A673 (cell line): ENCODE results near the gene SLIT1. TPM values are rescaled to one million over a fixed set of nuclear protein-coding genes. Genes with fewer than 3 reads are reported as not detected.

ENCODE experiments used
- BruUV-seq: library from RNA; stranded (reverse); fragments of 400-500 nt; replicated peaks from 2 replicates; lab custom pipeline; 2021; lab: Mats Ljungman, UMichigan
- CTCF ChIA-PET: fragments of 300-600 bp; sonication (Branson Sonifier 250); formaldehyde crosslinking; loops from one replicate; lab custom pipeline; 2022; ENCODE audit warnings: antibody characterized with exemption; lab: Charles Lee
- POLR2A ChIA-PET: fragments of 300-600 bp; sonication (Branson Sonifier 250); formaldehyde crosslinking; loops from one replicate; lab custom pipeline; 2022; ENCODE audit warnings: antibody characterized with exemption; ENCODE audit not compliant: low non-redundant PET; lab: Charles Lee
- DNase-seq: peaks from one replicate; pipeline ENCODE4 v3.0.0-alpha.2; 2015; ENCODE audit warnings: low spot score
- H3K27ac ChIP-seq: fragments of 200-600 bp; sonication (generic); 2 replicates; pipeline ENCODE4 v1.5.1; 2016; ENCODE audit warnings: mixed run types, low read depth, mild to moderate bottlenecking, mixed read lengths, antibody characterized with exemption, low read length; ENCODE audit not compliant: poor library complexity, severe bottlenecking
- H3K27me3 ChIP-seq: fragments of 200-600 bp; sonication (generic); replicated peaks from 2 replicates; pipeline ENCODE4 v1.6.1; 2017; ENCODE audit warnings: mixed run types, low read depth, mild to moderate bottlenecking, mixed read lengths, antibody characterized with exemption, low read length; ENCODE audit not compliant: insufficient read depth, poor library complexity
- H3K36me3 ChIP-seq: fragments of 200-600 bp; sonication (generic); 2 replicates; pipeline ENCODE4 v1.6.1; 2016; ENCODE audit warnings: mixed run types, mild to moderate bottlenecking, mixed read lengths, antibody characterized with exemption, low read length; ENCODE audit not compliant: insufficient read depth, poor library complexity, severe bottlenecking
- H3K4me1 ChIP-seq: fragments of 200-600 bp; sonication (generic); 2 replicates; pipeline ENCODE4 v1.6.1; 2017; ENCODE audit warnings: mixed run types, mild to moderate bottlenecking, mixed read lengths, antibody characterized with exemption, low read length; ENCODE audit not compliant: insufficient read depth, poor library complexity, severe bottlenecking
- H3K4me3 ChIP-seq: fragments of 200-600 bp; sonication (generic); 2 replicates; pipeline ENCODE4 v1.5.1; 2016; ENCODE audit warnings: low read depth, mixed run types, mild to moderate bottlenecking, mixed read lengths, low read length; ENCODE audit not compliant: poor library complexity, severe bottlenecking
- H3K9me3 ChIP-seq: fragments of 200-600 bp; sonication (generic); 2 replicates; pipeline ENCODE4 v1.6.1; 2016; ENCODE audit warnings: mixed run types, low read depth, mild to moderate bottlenecking, mixed read lengths, antibody characterized with exemption, low read length; ENCODE audit not compliant: poor library complexity, severe bottlenecking
- EZH2 ChIP-seq: fragments of 200-600 bp; sonication (generic); IDR thresholded peaks from 2 replicates; pipeline ENCODE4 v1.6.1; 2017; ENCODE audit warnings: borderline replicate concordance, low read depth, mild to moderate bottlenecking, mixed read lengths, antibody characterized with exemption, low read length; ENCODE audit not compliant: poor library complexity, severe bottlenecking
- intact Hi-C: fragments of 100-400 bp; cut with micrococcal nuclease; formaldehyde crosslinking; loops from one replicate; pipeline ENCODE4 v1.10.0; 2022; ENCODE audit not compliant: unreplicated experiment
- total RNA-seq: library from RNA; stranded (reverse); gene quantifications from 2 replicates; pipeline ENCODE4 v1.2.3, GENCODE V29; 2021
- TF ChIP-seq, protein P1 (sequence below): fragments of 300-800, 200-600 bp; sonication (generic); conservative IDR thresholded peaks from 2 replicates; pipeline ENCODE4 v1.5.1; 2017; ENCODE audit warnings: low read depth, mild to moderate bottlenecking, antibody characterized with exemption, low read length, moderate library complexity, mixed read lengths

The SLIT1 gene
- total RNA-seq, 1 experiment from 2014 or later: 0.43 TPM

DNA sequence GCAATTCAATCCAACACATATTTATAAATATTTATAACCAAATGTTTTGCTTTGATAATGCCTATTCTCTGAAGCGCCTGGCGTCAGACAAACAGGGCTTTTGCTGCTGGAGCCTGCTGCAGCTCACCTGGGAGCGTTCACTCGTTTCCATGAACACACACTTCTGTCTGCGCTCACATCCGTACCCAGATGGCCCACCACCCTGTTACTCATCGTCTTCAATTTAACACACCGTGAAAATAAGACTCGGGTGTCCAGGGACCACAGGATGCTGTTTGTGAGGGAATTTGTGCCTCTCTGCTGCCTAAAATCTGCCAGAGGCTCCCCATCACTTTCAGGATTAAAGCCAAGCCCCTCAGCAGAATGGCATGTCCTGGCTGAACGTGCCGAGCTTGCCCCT lies 74.1 kb downstream of the SLIT1 start:
- Histone ChIP-seq H3K27me3 (peaks cover 31% of the 10 kb centered on the region), H3K9me3 (no peaks in the 10 kb centered on the region), H3K4me1 (no peaks in the 10 kb centered on the region), H3K36me3 (no peaks in the 10 kb centered on the region), H3K27ac (no peak overlapping the region), H3K4me3 (no peak overlapping the region)
- intact Hi-C loops: no loop called here
- ChIA-PET CTCF (no interaction called here), POLR2A (no interaction called here)
- DNase-seq: no peak
- no peak for TF ChIP-seq EZH2
- TF ChIP-seq, protein P1, sequence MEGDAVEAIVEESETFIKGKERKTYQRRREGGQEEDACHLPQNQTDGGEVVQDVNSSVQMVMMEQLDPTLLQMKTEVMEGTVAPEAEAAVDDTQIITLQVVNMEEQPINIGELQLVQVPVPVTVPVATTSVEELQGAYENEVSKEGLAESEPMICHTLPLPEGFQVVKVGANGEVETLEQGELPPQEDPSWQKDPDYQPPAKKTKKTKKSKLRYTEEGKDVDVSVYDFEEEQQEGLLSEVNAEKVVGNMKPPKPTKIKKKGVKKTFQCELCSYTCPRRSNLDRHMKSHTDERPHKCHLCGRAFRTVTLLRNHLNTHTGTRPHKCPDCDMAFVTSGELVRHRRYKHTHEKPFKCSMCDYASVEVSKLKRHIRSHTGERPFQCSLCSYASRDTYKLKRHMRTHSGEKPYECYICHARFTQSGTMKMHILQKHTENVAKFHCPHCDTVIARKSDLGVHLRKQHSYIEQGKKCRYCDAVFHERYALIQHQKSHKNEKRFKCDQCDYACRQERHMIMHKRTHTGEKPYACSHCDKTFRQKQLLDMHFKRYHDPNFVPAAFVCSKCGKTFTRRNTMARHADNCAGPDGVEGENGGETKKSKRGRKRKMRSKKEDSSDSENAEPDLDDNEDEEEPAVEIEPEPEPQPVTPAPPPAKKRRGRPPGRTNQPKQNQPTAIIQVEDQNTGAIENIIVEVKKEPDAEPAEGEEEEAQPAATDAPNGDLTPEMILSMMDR: no peak
- BruUV-seq: no TSS peak

DNA sequence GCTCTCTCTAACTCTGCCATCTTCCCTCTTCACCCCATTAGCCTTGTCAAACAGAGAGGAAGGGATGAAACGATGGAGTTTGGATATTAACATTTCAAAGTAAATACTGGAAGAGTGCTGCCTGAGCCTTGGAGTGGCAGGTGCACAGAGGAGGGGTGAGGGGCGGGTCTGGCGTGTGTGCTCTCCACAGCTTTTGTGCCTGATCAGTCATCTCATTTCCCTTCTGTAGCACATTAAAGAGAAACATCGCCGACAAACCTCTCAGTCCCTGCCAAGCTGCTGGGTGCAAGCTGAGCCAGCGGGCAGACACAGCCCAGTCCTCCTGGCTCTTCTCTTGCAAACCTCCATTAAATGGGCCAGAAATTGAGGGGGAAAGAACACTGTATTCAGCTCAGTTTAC lies 76.2 kb downstream of the SLIT1 start:
- Histone ChIP-seq H3K36me3 (no peaks in the 10 kb centered on the region), H3K27me3 (peaks cover 34% of the 10 kb centered on the region), H3K4me3 (no peak overlapping the region), H3K4me1 (no peaks in the 10 kb centered on the region), H3K27ac (no peak overlapping the region), H3K9me3 (no peaks in the 10 kb centered on the region)
- TF ChIP-seq EZH2: no peak
- TF ChIP-seq, protein P1: no peak
- no TSS peak for BruUV-seq
- DNase-seq: no peak
- ChIA-PET CTCF (no interaction called here), POLR2A (no interaction called here)
- intact Hi-C loops: no loop called here

DNA sequence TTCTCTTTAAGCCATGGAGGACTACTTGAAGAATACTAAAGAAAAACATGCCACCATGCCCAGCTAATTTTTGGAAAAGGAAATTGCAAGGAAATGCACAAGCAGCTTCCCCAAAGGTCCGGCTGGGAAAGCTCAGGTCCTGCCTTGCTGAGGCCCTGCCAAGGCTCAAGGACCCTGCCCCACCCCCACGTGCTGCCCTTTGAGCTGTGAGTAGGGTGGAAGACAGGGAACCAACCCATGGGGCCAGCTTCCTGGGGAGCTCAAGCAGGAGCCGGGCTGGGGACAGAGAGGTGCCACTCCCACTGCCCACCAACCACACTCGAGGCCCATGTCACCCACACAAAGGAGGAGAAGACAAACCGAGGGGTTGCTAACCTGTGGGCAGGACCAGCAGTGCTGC lies 78.2 kb downstream of the SLIT1 start:
- ChIA-PET POLR2A (no interaction called here), CTCF (no interaction called here)
- Histone ChIP-seq H3K9me3 (no peaks in the 10 kb centered on the region), H3K4me3 (no peak overlapping the region), H3K36me3 (no peaks in the 10 kb centered on the region), H3K4me1 (no peaks in the 10 kb centered on the region), H3K27ac (no peak overlapping the region), H3K27me3 (peaks cover 33% of the 10 kb centered on the region)
- TF ChIP-seq EZH2: no peak
- TF ChIP-seq, protein P1: no peak
- DNase-seq: no peak
- intact Hi-C loops: no loop called here
- no TSS peak for BruUV-seq
